Stimulated activated CD4-positive, alpha-beta T cell treated with anti-CD3 and anti-CD28 coated beads, Interleukin-12 subunit alpha, Interleukin-12 subunit beta, amount 100 ng/mL, for 24 hours (primary cell): ENCODE measurements around the gene YWHAE.
"Not testable (repeated sequence)": the region's sequence is repeated elsewhere in the genome, so short reads cannot be mapped to it uniquely, and the experiment has no call there.

Source experiments
- DNase-seq, 2 experiments: peaks; one replicate each; pipeline ENCODE4 v3.0.0-alpha.2; 2020; ENCODE audit warnings: low read depth in 2 of 2

The YWHAE gene

DNA sequence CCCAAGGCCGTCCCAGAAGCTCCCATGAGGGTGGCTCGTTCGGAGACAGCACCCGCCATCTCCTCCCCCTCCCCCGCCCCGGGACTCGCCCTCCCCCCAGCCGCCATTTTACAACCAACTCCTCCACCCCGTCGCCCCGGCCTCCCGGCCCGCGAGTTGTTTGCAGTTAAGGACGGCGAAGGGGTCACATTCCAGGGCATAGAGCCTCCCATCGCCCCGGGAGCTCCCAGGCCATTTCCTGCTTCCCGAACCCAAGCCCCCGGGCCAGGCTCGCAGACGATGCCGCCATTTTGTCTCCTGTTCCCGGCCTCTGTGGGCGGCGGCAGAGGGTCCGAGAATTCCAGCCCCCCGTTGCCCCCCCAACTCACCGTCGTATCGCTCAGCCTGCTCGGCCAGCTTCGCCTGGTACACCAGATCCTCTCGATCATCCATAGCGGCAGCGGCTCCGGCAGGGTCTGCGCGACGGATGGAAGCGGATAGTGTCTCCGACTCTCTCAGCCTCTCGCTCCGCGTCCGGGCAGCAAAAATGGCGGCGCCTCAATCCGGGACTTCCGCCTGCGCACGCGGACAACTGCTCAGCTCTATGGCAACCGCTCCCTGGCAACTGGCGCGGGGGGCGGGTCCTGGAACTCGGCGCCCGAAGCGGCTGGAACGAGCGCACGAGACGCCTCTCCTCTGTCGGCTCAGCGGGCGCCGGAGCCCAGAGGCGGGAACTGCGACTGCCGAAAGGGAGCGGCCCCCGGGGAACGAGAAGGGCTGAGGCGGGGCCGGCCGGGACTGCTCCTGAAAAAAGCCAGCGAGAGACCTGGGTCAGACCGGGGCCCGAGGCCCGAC is at the start of gene YWHAE:
YWHAE (minus strand) TSS at position 544 of the 834 bp plus-strand sequence; CDS start at position 432, 112 bp downstream.
- peak; percentile 95 to 96 for DNase-seq

DNA sequence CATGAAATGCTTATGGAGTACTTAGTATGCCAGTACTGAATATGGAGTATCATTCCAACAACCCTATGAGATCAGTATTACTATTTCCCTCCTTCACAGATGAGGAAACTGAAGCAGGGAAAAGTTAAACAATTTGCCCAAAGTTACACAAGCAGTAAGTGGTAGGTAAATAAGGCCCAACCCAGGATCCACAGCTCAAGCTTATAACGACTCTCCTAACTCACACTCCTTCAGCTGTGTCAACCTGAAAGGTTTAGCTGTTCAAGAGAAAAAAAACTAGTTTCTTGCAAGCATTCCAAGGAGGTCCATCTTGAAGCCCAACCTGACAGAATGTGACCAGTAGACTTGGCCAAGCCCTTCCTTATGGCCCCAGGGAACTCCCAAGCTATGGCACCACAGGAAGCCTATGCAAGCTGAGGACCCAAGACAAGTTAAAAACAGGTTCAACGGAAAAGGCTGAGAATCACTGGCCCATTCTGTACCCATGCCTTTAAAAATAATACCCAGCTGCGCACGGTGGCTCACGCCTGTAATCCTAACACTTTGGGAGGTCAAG is 49.5 kb upstream of the YWHAE start:
- DNase-seq = no peak

GRCh38 chr17:1447052-1447451 is 47.0 kb upstream of the YWHAE start:
- no peak for DNase-seq

DNA sequence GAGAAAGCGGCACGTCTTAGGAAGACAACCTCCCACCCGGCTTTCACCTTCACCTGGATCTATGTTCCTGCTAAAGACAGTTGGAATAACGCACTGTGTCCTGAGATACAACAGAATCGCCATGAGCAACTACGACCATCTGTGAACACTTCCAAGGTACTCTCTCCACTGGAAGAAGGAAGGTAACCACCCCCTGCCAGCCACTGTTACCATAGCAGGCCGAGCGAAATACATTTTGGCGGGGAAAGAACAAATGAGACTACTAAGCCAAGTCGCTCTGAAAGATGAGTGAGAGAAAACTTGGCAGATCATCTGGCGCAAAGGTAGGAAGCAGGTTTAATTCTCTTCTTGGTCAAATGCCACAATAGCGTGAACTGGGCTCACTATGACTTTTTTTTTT is 46.2 kb upstream of the YWHAE start:
- no peak for DNase-seq

- DNase-seq = not testable (repeated sequence)
These were observed 45.7 kb upstream of the YWHAE start for GRCh38 chr17:1445695-1446094.

GRCh38 chr17:1442721-1443120 is 42.7 kb upstream of the YWHAE start:
- not testable (repeated sequence) for DNase-seq

DNA sequence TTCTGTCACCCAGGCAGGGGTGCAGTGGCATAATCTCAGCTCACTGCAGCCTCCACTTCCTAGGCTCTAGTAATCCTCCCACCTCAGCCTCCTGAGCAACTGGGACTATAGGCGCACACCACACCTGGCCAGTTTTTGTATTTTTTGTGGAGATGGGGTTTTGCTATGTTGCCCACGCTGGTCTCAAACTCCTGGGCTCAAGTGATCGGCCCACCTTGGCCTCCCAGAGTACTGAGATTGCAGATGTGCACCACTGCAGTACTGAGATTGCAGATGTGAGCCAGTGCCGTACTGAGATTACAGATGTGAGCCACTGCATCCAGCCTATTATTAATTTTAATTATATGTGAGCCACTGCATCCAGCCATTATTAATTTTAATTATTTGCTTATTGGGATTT is 42.2 kb upstream of the YWHAE start:
- DNase-seq = no peak

- no peak for DNase-seq
These were observed 40.9 kb upstream of the YWHAE start for GRCh38 chr17:1440921-1441320.

- DNase-seq = no peak
These were observed 38.6 kb upstream of the YWHAE start for GRCh38 chr17:1438593-1439083.

DNA sequence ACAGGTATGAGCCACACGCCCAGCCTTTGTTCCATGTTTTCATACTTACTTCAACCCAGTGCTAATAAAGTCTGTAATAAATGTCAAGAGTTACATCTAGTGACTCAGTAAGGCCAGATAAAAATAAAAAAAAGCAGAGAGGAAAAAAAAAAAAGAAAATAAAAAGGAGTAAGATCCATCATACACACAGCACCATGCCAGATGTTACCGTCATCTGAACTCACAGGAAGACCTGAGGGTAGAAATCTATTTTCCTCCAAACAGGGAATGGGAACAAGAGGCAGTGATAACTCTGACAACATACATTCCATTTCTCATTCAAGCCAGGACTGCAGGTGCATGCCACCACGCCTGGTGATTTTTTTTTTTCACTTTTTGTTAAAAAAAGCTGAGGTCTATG is 35.3 kb upstream of the YWHAE start:
- no peak for DNase-seq

- DNase-seq = no peak
These were observed 34.1 kb upstream of the YWHAE start for GRCh38 chr17:1434150-1434549.

- no peak for DNase-seq
These were observed 31.6 kb upstream of the YWHAE start for GRCh38 chr17:1431631-1432104.

DNA sequence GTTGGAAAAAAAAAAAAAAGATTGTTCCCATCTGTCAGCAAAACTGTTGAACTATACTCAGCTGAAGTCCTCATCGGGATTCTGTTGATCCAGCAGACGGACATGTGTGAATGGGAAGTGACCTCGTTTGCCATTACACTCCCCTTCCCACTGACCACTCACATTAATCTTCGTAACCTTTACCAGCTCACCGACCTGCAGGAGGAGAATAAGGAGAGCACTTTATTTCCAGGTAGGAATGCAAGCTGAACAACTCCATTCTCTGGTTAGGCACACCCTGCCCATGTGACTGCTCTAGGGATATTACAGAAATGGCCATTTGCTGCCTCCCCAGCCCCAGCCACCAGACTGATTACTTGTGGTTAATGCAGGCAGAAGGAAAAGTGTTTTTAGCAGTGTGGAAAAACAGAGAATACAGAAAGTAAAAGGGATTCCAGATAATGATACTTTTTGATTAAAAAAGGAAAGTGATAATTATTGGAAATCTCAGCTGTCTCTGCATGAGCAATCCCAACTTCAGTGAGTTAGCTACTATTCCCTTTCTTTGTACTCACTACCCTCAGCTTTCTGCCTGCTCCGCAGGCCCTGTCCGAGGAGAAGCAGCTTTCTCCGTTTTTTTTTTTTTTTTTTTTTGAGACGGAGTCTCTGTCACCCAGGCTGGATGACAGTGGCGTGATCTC is 23.6 kb upstream of the YWHAE start:
- no peak for DNase-seq

- DNase-seq = no peak
These were observed 22.9 kb upstream of the YWHAE start for GRCh38 chr17:1422885-1423284.

DNA sequence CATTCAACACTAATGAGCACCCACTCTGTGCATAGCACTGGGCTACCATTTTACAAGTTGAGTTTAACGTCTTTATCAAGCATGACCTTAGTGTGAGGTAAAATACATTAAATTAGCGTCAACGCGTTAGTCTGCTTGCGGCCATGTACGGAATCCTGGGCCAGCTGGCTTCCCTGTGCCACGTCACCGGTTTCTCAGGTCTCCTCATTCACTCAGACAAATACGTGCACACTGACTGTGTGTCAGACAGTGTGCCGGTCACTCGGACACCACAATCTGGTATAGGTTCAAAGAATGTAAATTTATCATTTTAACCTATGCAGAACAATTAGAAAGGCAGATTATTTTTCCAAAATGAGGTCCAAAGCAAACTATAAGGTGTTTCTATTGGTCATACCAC is 21.4 kb upstream of the YWHAE start:
- DNase-seq = no peak

GRCh38 chr17:1420981-1421380 is 21.0 kb upstream of the YWHAE start:
- no peak for DNase-seq

- DNase-seq = no peak
These were observed 20.1 kb upstream of the YWHAE start for GRCh38 chr17:1420163-1420562.

DNA sequence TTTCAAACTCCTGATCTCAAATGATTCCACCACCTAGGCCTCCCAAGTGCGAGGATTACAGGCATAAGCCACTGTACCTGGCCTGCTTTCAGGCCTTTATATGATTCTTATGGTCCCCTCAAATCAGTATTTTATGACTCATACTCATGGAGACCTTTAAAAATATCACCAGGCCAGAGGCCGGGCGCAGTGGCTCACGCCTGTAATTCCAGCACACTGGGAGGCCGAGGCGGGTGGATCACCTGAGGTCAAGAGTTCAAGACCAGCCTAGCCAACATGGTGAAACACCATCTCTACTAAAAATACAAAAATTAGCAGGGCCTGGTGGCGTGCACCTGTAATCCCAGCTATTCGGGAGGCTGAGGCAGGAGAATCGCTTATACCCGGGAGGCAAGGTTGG is 18.5 kb upstream of the YWHAE start:
- DNase-seq = not testable (repeated sequence)

GRCh38 chr17:1416414-1416813 is 16.4 kb upstream of the YWHAE start:
- no peak for DNase-seq

- no peak for DNase-seq
These were observed 14.6 kb upstream of the YWHAE start for GRCh38 chr17:1414634-1415033.

DNA sequence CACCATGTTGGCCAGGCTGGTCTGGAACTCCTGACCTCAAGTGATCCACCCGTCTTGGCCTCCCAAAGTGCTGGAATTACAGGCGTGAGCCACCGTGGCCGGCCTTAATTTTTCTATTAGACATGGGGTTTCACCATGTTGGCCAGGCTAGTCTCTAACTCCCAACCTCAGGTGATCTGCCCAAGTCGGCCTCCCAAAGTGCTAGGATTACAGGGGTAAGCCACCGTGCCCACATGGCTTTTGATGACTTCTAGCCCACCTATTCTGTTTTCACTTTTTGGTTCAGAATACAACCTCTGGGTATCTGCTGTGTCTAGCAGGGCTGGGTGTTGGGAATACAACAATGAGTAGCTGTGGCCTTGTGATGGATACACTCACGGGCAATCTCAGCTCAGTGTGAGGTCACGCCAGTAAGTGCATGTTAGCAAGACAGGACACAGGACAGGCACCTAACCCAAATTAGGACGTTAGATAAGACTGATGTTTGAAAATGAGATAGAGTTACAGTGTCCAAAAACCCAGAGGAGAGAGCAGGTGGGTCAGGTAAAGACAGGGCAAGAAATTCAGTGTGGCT is 14.1 kb upstream of the YWHAE start:
- no peak for DNase-seq

GRCh38 chr17:1413281-1413791 is 13.3 kb upstream of the YWHAE start:
- no peak for DNase-seq
